ENCODE measurements around the gene PRPH. TPM values are rescaled to one million over a fixed set of nuclear protein-coding genes. Genes with fewer than 3 reads are reported as not detected.
"Not testable (repeated sequence)": the region's sequence is repeated elsewhere in the genome, so short reads cannot be mapped to it uniquely, and the experiment has no call there.

PRPH gene
- total and polyA plus RNA-seq, 2 donors from 2014 or later: 0.71 to 2.7 TPM

GRCh38 chr12:49332441-49332861, 37.5 kb downstream of the PRPH start:
- H3K9me3 ChIP-seq (ENCODE audit: control insufficient read depth in 2 of 3, insufficient read depth in 1 of 3, low read length in 3 of 3): no peaks in the 10 kb centered on the region
- FAIRE-seq: no peak
- peaks cover 24% of the 10 kb centered on the region for H3K27me3 ChIP-seq (ENCODE audit: control insufficient read depth, insufficient read depth, low read length)
- no peaks in the 10 kb centered on the region for H3K36me3 ChIP-seq (ENCODE audit: control insufficient read depth in 2 of 3, insufficient read depth in 3 of 3, low read length in 3 of 3)
- no peak for TF ChIP-seq CTCF (IDR thresholded peaks at IDR 0.05; ENCODE audit: borderline replicate concordance, extremely low read depth, insufficient read depth)
- intact Hi-C loops (cut with DNase I): no loop called here
- no peak overlapping the region for H3K27ac ChIP-seq (ENCODE audit: low read depth in 2 of 2, low read length in 2 of 2)
- H3K4me1 ChIP-seq (ENCODE audit: control insufficient read depth in 2 of 3, insufficient read depth in 2 of 3, low read depth in 1 of 3, low read length in 3 of 3): peaks cover 0 to 8% (median 0%) of the 10 kb centered on the region in 3 donors
- peak in 3 of 5 donors; percentile 8 to 75 (median 43) for DNase-seq
- no peak overlapping the region for H3K4me3 ChIP-seq (ENCODE audit: low read length in 3 of 3)
- no peak overlapping the region for H3K9ac ChIP-seq (ENCODE audit: low read length in 3 of 3)

GRCh38 chr12:49332891-49333371, 38.0 kb downstream of the PRPH start:
- no peak for TF ChIP-seq CTCF (IDR thresholded peaks at IDR 0.05; ENCODE audit: borderline replicate concordance, extremely low read depth, insufficient read depth)
- Histone ChIP-seq H3K4me1 (ENCODE audit: control insufficient read depth in 2 of 3, insufficient read depth in 2 of 3, low read depth in 1 of 3, low read length in 3 of 3) (peaks cover 0 to 8% (median 0%) of the 10 kb centered on the region in 3 donors), H3K4me3 (ENCODE audit: low read length in 3 of 3) (no peak overlapping the region), H3K27me3 (ENCODE audit: control insufficient read depth, insufficient read depth, low read length) (peaks cover 24% of the 10 kb centered on the region), H3K36me3 (ENCODE audit: control insufficient read depth in 2 of 3, insufficient read depth in 3 of 3, low read length in 3 of 3) (no peaks in the 10 kb centered on the region), H3K9me3 (ENCODE audit: control insufficient read depth in 2 of 3, insufficient read depth in 1 of 3, low read length in 3 of 3) (no peaks in the 10 kb centered on the region), H3K9ac (ENCODE audit: low read length in 3 of 3) (no peak overlapping the region), H3K27ac (ENCODE audit: low read depth in 2 of 2, low read length in 2 of 2) (no peak overlapping the region)
- DNase-seq (peak in 3 of 5 donors; percentile 30 to 72 (median 66)), FAIRE-seq (no peak)
- intact Hi-C loops (cut with DNase I): no loop called here

- not testable (repeated sequence) for DNase-seq
- H3K27me3 ChIP-seq (ENCODE audit: control insufficient read depth, insufficient read depth, low read length): peaks cover 24% of the 10 kb centered on the region
Observed at GRCh38 chr12:49333778-49334177, 38.8 kb downstream of the PRPH start.

GRCh38 chr12:49334226-49334625, 39.3 kb downstream of the PRPH start:
- no peak overlapping the region for H3K9ac ChIP-seq (ENCODE audit: low read length in 3 of 3)
- FAIRE-seq (no peak), DNase-seq (peak in 1 of 5 donors; percentile 54)
- no peak overlapping the region for H3K27ac ChIP-seq (ENCODE audit: low read depth in 2 of 2, low read length in 2 of 2)
- peaks cover 24% of the 10 kb centered on the region for H3K27me3 ChIP-seq (ENCODE audit: control insufficient read depth, insufficient read depth, low read length)
- no peak for TF ChIP-seq CTCF (IDR thresholded peaks at IDR 0.05; ENCODE audit: borderline replicate concordance, extremely low read depth, insufficient read depth)
- intact Hi-C loops (cut with DNase I): no loop called here
- H3K9me3 ChIP-seq (ENCODE audit: control insufficient read depth in 2 of 3, insufficient read depth in 1 of 3, low read length in 3 of 3): no peaks in the 10 kb centered on the region
- no peaks in the 10 kb centered on the region for H3K36me3 ChIP-seq (ENCODE audit: control insufficient read depth in 2 of 3, insufficient read depth in 3 of 3, low read length in 3 of 3)
- no peak overlapping the region for H3K4me3 ChIP-seq (ENCODE audit: low read length in 3 of 3)
- H3K4me1 ChIP-seq (ENCODE audit: control insufficient read depth in 2 of 3, insufficient read depth in 2 of 3, low read depth in 1 of 3, low read length in 3 of 3): peaks cover 0 to 8% (median 0%) of the 10 kb centered on the region in 3 donors

More at GRCh38 chr12:49333778-49334177, 38.8 kb downstream of the PRPH start:
- H3K9me3 ChIP-seq (ENCODE audit: control insufficient read depth in 2 of 3, insufficient read depth in 1 of 3, low read length in 3 of 3); H3K4me1 ChIP-seq (ENCODE audit: control insufficient read depth in 2 of 3, insufficient read depth in 2 of 3, low read depth in 1 of 3, low read length in 3 of 3); H3K4me3 ChIP-seq (ENCODE audit: low read length in 3 of 3); intact Hi-C loops (cut with DNase I); H3K27ac ChIP-seq (ENCODE audit: low read depth in 2 of 2, low read length in 2 of 2); FAIRE-seq; H3K36me3 ChIP-seq (ENCODE audit: control insufficient read depth in 2 of 3, insufficient read depth in 3 of 3, low read length in 3 of 3); H3K9ac ChIP-seq (ENCODE audit: low read length in 3 of 3): not testable (repeated sequence)
